Hepatocyte (in vitro differentiated cells): ENCODE data around the gene DNAH17.

Experiments used
- EZH2 ChIP-seq: fragments of 200-600 bp; sonication (generic); IDR thresholded peaks from 2 replicates; pipeline ENCODE4 v1.6.1; 2016; ENCODE audit warnings: antibody characterized with exemption, mild to moderate bottlenecking, borderline replicate concordance
- EZH2phosphoT487 ChIP-seq: fragments of 200-600 bp; sonication (generic); IDR thresholded peaks from one replicate; pipeline ENCODE4 v1.6.1; 2018; ENCODE audit warnings: antibody characterized with exemption, mild to moderate bottlenecking, low read depth, moderate library complexity; ENCODE audit not compliant: unreplicated experiment, severe bottlenecking
- TF ChIP-seq, protein P1 (sequence below): fragments of 200-600 bp; sonication (generic); IDR thresholded peaks from 2 replicates; pipeline ENCODE4 v1.5.1; 2016; ENCODE audit warnings: antibody characterized with exemption, mild to moderate bottlenecking; ENCODE audit not compliant: poor library complexity

- TF ChIP-seq, protein P1, sequence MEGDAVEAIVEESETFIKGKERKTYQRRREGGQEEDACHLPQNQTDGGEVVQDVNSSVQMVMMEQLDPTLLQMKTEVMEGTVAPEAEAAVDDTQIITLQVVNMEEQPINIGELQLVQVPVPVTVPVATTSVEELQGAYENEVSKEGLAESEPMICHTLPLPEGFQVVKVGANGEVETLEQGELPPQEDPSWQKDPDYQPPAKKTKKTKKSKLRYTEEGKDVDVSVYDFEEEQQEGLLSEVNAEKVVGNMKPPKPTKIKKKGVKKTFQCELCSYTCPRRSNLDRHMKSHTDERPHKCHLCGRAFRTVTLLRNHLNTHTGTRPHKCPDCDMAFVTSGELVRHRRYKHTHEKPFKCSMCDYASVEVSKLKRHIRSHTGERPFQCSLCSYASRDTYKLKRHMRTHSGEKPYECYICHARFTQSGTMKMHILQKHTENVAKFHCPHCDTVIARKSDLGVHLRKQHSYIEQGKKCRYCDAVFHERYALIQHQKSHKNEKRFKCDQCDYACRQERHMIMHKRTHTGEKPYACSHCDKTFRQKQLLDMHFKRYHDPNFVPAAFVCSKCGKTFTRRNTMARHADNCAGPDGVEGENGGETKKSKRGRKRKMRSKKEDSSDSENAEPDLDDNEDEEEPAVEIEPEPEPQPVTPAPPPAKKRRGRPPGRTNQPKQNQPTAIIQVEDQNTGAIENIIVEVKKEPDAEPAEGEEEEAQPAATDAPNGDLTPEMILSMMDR: no peak
- TF ChIP-seq EZH2 (no peak), EZH2phosphoT487 (no peak)
Observed at GRCh38 chr17:78581304-78581703, 4.1 kb upstream of the DNAH17 start.
